Skin of body (tissue), 2 donors: ENCODE measurements around the gene ALMS1. TPM values are rescaled to one million over a fixed set of nuclear protein-coding genes. Genes with fewer than 3 reads are reported as not detected.
"Not testable (repeated sequence)": the region's sequence is repeated elsewhere in the genome, so short reads cannot be mapped to it uniquely, and the experiment has no call there.

Source experiments
- DNase-seq: peaks from one replicate; lab custom pipeline; 2025; lab: John Stamatoyannopoulos, UW
- total RNA-seq: library from RNA; depleted of rRNA; stranded (reverse); fragments of >200 nt; gene quantifications from one replicate; pipeline ENCODE4 v1.2.3, GENCODE V29; 2014

ALMS1 gene
- total RNA-seq, 1 donor from 2014 or later: 30.8 TPM

GRCh38 chr2:73386894-73387636 lies 1.4 kb downstream of the ALMS1 start:
- no peak for DNase-seq

DNA sequence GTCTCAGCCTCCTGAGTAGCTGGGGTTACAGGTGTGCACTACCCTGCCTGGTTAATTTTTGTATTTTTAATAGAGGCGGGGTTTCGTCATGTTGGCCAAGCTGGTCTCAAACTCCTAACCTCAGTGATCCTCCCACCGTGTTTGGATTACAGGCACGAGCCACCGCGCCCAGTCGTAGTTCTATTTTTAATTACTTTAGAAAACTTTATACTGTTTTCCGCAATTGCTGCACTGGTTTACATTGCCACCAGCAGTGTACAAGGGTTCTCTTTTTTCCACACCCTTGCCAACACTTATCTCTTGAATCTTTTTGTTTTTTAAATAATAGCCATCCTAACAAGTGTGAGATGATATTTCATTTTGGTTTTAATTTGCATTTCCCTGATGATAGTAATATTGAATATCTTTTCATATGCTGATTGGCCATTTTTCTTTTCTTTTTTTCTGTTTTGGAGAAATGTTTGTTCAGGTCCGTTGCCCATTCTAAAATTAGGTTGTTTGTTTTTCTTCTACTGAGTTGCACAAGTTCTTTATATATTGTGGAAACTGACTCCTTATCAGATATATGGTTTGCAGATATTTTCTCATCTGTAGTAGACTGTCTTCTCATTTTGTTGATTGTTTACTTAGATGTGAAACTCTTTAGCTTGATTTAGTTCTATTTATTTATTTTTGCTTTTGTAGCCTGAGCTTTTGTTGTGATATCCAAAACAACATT lies 16.9 kb downstream of the ALMS1 start:
- DNase-seq: no peak

DNA sequence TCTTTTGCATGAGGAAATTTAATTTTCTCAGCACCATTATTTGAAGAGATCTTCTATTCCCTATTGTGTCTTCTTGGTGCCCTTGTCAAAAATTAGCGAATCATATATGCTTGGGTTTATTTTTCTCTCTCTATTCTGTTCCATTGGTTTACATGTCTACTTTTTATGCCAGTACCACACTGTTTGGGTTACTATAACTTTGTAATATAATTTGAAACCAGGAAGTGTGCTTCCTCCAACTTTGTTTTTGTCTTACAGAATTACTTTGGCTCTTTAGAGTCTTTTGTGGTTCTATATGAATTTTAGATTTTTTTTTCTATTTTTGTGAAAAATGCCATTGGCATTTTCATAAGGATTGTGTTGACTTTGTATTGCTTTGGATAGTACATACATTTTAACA lies 17.6 kb downstream of the ALMS1 start:
- DNase-seq: no peak

GRCh38 chr2:73404409-73404808 lies 18.8 kb downstream of the ALMS1 start:
- no peak for DNase-seq

DNA sequence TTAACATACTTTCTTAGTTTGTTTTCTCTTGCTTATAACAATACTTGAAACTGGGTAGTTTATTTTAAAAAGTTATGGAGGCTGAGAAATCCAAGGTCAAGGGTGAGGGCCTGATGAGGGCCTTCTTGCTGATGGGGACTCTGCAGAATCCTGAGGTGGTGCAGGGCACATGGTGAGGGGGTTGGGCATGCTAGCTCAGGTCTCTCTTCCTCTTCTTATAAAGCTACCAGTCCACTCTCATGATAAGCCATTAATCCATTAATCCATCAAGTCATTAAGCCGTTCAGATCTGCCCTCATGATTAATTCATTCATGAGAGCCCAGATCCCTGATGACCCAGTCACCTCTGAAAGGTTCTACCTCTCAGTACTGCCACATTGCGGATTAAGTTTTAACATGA lies 21.4 kb downstream of the ALMS1 start:
- no peak for DNase-seq

DNA sequence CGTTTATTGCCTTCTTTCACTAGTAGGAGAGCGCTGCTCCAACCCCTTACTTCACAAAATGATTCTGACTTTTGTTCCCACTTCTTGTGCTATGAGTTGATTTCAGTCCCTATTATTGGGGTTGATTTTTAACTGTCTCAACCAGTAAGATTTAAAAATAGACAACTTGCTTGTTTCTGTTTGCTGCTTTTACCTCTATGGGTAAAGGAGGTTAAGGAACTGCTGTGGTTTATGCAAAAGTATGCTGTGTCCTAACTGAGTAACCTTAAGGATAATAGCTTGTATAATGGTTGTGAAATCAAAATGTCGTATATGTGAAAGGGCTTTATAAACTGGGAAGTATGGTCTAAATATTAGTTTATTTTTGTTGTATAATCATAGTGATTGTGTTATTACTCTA lies 22.6 kb downstream of the ALMS1 start:
- no peak for DNase-seq

DNA sequence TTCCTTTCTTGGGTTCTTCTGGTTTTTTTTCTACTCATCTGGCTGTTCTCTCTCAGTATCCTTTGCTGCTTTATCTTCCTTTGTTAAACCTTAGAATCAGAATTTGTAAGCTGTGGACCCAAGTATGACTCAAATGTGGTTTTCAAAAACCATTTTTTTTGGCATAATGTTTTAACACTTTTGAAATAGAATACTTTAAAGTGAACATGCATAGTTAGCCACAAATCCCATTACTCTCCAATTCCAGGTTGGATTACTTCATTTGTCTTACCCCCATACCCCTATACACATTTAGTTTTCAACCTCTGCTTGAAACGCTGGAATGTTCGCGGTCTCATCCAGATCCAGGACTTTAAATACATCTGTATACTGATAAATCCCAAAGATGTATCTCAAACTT lies 29.1 kb downstream of the ALMS1 start:
- no peak for DNase-seq

GRCh38 chr2:73415906-73416305 lies 30.3 kb downstream of the ALMS1 start:
- DNase-seq: no peak

GRCh38 chr2:73418343-73418742 lies 32.7 kb downstream of the ALMS1 start:
- DNase-seq: peak; percentile 50

DNA sequence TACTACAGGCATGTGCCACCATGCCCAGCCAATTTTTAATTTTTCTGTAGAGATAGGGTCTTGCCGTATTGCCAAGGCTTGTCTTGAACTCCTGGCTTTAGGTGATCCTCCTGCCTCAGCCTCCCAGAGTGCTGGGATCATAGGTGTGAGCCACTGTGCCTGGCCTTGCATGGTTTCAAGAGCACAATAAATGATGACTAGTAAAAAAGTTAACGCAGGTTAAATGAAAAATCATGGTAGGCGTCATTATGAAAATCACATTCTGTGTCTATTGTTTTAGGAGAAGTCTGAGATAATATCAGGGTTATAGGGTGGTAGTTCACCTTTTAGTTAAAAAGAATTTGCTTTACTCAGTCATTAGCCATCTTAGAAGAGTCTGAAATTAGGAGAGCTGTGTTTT lies 38.3 kb downstream of the ALMS1 start:
- no peak for DNase-seq

DNA sequence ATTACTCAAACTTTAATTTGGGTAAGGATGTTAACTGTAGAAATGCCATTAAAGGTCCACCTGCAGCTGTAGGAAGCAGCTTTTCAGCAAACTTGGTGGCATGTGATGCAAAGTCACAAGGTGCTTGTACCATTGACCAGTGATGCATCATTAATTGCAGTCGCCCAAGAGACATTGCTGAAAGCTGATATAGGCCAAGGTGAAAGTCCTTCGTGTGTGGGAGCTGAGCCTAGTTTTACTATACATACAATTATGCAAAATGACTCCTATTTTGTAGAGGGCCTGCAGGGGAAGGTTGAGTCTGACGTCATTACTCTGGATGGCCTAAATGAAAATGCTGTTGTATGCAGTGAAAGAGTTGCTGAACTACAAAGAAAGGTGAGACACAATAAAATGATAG lies 40.5 kb downstream of the ALMS1 start:
- no peak for DNase-seq

GRCh38 chr2:73436019-73436418 lies 50.4 kb downstream of the ALMS1 start:
- DNase-seq: no peak

DNA sequence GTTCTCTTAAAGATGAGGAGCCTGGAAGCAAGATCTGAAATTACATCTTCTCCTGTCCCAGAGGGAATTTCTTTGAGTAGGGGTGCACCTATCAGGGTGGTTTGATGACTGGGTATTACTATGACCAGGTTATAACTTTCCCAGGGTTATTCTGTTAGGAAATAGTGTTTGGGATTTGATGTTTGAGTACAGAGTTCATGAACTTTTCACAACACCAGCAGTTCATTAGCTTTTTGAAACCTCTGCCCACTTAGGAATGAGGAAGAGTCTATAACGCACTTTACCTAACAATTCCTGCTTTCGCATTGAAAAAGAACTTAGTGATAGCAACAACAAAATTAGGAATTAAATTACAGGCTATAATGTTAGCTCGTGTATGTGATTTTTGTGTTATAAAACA lies 58.6 kb downstream of the ALMS1 start:
- DNase-seq: no peak

DNA sequence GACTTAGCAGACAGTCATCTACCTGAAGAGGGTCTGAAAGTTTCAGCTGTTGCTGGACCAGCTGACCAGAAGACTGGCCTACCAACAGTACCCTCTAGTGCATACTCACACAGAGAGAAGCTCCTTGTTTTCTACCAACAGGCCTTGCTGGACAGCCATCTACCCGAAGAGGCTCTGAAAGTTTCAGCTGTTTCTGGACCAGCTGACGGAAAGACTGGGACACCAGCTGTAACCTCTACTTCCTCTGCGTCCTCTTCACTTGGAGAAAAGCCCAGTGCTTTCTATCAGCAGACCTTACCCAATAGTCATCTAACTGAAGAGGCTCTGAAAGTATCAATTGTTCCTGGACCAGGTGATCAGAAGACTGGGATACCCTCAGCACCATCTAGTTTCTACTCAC lies 63.2 kb downstream of the ALMS1 start:
- no peak for DNase-seq

GRCh38 chr2:73449404-73449803 lies 63.8 kb downstream of the ALMS1 start:
- no peak for DNase-seq

- no peak for DNase-seq
Measured at GRCh38 chr2:73451263-73451972, 65.8 kb downstream of the ALMS1 start.

GRCh38 chr2:73457982-73458381 lies 72.3 kb downstream of the ALMS1 start:
- DNase-seq: no peak

DNA sequence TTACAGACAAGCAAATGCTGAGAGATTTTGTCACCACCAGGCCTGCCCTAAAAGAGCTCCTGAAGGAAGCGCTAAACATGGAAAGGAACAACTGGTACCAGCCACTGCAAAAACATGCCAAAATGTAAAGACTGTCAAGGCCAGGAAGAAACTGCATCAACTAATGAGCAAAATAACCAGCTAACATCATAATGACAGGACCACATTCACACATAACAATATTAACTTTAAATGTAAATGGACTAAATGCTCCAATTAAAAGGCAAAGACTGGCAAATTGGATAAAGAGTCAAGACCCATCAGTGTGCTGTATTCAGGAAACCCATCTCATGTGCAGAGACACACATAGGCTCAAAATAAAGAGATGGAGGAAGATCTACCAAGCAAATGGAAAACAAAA lies 76.8 kb downstream of the ALMS1 start:
- not testable (repeated sequence) for DNase-seq

DNA sequence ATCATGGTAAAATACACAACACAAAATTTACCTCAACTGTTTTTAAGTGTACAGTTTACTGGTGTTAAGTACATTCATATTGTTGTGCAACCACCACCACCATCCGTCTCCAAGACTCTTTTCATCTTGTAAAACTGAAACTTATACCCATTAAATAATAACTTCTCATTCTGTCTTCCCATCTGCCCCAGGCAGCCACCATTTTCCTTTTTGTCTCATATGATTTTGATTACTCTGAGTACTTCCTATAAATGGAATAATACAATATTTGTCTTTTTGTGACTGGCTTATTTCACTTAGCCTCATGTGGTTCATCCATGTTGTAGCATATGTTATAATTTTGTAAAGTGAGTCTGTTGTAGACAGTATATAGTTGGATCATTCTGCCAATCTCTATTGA lies 82.7 kb downstream of the ALMS1 start:
- DNase-seq: no peak

DNA sequence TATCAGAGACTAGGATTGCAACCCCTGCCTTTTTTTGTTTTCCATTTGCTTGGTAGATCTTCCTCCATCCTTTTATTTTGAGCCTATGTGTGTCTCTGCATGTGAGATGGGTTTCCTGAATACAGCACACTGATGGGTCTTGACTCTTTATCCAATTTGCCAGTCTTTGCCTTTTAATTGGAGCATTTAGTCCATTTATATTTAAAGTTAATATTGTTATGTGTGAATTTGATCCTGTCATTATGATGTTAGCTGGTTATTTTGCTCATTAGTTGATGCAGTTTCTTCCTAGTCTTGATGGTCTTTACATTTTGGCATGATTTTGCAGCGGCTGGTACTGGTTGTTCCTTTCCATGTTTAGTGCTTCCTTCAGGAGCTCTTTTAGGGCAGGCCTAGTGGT lies 98.2 kb downstream of the ALMS1 start:
- DNase-seq: not testable (repeated sequence)

DNA sequence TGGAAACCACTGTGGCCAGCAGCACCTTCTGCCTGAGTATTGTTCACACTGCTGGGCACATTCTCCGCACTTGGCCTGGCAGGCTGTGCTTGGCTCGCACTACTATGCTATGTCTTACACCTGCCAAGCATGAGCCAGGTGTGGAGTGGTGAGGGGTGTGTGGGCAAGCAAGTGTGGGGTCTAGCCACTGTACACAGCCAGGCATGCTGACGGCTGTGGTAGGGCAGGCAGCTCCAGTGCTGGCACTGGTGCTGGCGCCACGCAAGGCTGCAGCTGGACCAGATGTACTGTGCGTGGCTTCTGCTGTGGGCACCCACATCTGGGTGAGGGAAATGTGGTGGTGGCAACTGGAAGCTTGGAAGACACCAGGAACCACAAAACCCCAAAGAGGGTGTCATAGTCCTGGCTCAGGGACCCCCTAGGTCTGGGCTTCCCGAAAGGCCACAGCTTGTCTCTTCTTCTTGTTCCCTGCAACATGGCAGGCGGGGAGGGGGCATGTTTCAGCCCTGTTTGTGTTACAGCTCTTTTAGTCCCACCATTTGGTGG lies 101.5 kb downstream of the ALMS1 start:
- DNase-seq: no peak

DNA sequence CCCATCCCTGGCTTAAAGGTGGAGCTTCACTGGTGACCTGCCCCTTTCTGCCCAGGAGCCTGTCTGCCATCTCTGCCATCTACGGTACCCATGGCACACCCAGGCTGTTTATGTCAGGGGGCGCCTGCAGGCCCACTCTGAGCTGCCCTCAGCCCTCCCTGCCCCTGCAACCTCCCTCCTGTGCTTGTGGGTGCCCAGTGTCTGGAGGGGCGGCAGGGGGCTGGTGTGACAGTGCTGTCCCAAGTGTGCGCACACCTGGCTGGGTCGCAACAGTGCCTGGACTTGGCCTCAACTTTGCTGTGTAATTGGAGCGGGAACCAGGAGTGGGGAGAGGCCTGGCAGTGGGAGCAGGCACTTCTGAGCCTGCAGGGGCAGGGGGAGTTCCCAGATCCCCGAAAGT lies 102.4 kb downstream of the ALMS1 start:
- DNase-seq: no peak
